ENCODE results near the gene ETS1.
A peak's percentile ranks its signal among the peaks of the same experiment; 100 is the strongest.

The ETS1 gene

DNA sequence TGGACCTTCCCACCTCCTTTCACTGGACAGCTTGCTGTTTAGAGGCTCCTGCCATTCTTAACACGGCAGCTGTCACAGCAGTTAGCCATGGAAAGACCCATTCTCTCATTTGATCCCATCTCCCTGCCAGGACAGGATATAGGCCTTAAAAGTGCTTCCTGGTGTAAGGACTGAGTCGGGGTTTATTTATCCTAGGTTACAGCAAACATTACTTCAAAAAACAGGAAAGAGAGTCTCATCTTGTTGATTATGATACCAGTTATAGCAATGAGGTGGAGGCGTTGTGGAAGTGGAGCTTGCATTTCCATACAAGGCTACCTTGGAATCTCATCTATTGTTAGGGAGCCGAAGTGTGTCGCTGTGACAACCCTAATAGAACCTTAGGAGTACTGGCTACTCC, 17.4 kb upstream of the ETS1 start:
- H3K79me2 ChIP-seq (ENCODE audit: insufficient read depth, low read length), result no peaks in the 10 kb centered on the region
- DNase-seq, result no peak
- H3K4me1 ChIP-seq (ENCODE audit: insufficient read depth, low read length), result peaks cover 23% of the 10 kb centered on the region
- no peak overlapping the region; the same call in 1 of the 2 replicates for H3K27ac ChIP-seq (ENCODE audit: low read length)
- H3K4me3 ChIP-seq (ENCODE audit: low read depth in 1 of 2, low read length in 2 of 2), result no peak overlapping the region
- no peaks in the 10 kb centered on the region for H3K27me3 ChIP-seq (ENCODE audit: insufficient read depth, low read length, poor library complexity)
- ATAC-seq (ENCODE audit: insufficient read depth, low read depth), result no peak
- TF ChIP-seq, protein P1, sequence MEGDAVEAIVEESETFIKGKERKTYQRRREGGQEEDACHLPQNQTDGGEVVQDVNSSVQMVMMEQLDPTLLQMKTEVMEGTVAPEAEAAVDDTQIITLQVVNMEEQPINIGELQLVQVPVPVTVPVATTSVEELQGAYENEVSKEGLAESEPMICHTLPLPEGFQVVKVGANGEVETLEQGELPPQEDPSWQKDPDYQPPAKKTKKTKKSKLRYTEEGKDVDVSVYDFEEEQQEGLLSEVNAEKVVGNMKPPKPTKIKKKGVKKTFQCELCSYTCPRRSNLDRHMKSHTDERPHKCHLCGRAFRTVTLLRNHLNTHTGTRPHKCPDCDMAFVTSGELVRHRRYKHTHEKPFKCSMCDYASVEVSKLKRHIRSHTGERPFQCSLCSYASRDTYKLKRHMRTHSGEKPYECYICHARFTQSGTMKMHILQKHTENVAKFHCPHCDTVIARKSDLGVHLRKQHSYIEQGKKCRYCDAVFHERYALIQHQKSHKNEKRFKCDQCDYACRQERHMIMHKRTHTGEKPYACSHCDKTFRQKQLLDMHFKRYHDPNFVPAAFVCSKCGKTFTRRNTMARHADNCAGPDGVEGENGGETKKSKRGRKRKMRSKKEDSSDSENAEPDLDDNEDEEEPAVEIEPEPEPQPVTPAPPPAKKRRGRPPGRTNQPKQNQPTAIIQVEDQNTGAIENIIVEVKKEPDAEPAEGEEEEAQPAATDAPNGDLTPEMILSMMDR (IDR thresholded peaks at IDR 0.05; ENCODE audit: borderline replicate concordance, extremely low read depth, low read length, poor library complexity, severe bottlenecking), result no peak
- no peak for TF ChIP-seq EZH2 (IDR thresholded peaks at IDR 0.05; ENCODE audit: borderline replicate concordance, low read depth, low read length, severe bottlenecking)
- H3K9me3 ChIP-seq (ENCODE audit: insufficient read depth, low read length, severe bottlenecking), result no peaks in the 10 kb centered on the region
- no peak overlapping the region for H3K4me2 ChIP-seq (ENCODE audit: insufficient read depth, low read length)
- H4K20me1 ChIP-seq (ENCODE audit: insufficient read depth, low read length), result no peaks in the 10 kb centered on the region
- H3K36me3 ChIP-seq (ENCODE audit: insufficient read depth, low read length), result no peaks in the 10 kb centered on the region
- H2AFZ ChIP-seq (ENCODE audit: low read depth, low read length), result no peak overlapping the region
- no peak overlapping the region for H3K9ac ChIP-seq (ENCODE audit: low read depth, low read length)

DNA sequence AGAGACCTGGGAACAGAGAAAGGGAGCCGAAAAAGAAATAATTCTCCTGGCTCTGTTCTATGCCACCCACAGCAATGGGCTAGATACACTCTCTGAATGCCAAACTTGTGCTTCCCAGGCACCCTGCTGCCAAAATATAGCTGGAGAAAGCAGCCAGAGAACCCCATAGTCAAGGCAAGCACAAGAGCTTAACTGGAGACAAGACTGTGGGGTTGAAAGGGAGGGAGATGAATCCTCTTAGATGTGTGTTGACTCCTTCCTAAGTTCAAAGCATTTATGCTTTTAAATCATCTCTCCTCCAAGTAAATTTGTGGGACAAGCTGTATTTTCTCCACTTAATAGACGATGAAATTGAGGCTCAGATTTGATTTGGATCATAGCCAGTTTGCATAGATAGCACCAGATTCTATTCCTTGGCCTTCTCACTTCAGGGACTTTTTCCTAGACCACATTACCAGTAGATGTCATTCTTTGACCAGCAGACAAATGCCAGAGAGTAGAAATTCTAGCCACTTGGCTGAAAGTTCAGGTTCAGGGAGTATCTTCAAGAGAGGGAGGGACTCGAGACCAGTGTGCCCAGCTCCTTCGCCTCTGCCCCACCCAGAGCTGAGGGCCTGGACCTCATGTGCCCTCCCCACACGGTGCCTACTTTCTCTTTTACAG, 16.5 kb upstream of the ETS1 start:
- DNase-seq (no peak), ATAC-seq (ENCODE audit: insufficient read depth, low read depth) (no peak)
- H3K27ac ChIP-seq (ENCODE audit: low read length), result no peak overlapping the region
- H3K79me2 ChIP-seq (ENCODE audit: insufficient read depth, low read length), result no peaks in the 10 kb centered on the region
- no peaks in the 10 kb centered on the region for H3K9me3 ChIP-seq (ENCODE audit: insufficient read depth, low read length, severe bottlenecking)
- no peaks in the 10 kb centered on the region for H3K27me3 ChIP-seq (ENCODE audit: insufficient read depth, low read length, poor library complexity)
- TF ChIP-seq, protein P1 (IDR thresholded peaks at IDR 0.05; ENCODE audit: borderline replicate concordance, extremely low read depth, low read length, poor library complexity, severe bottlenecking), result peak; percentile 17
- TF ChIP-seq EZH2 (IDR thresholded peaks at IDR 0.05; ENCODE audit: borderline replicate concordance, low read depth, low read length, severe bottlenecking), result no peak
- H3K4me1 ChIP-seq (ENCODE audit: insufficient read depth, low read length), result peaks cover 15% of the 10 kb centered on the region
- H4K20me1 ChIP-seq (ENCODE audit: insufficient read depth, low read length), result no peaks in the 10 kb centered on the region
- H3K4me2 ChIP-seq (ENCODE audit: insufficient read depth, low read length), result no peak overlapping the region
- H3K36me3 ChIP-seq (ENCODE audit: insufficient read depth, low read length), result no peaks in the 10 kb centered on the region
- no peak overlapping the region for H2AFZ ChIP-seq (ENCODE audit: low read depth, low read length)
- H3K9ac ChIP-seq (ENCODE audit: low read depth, low read length), result no peak overlapping the region
- H3K4me3 ChIP-seq (ENCODE audit: low read depth in 1 of 2, low read length in 2 of 2), result no peak overlapping the region

DNA sequence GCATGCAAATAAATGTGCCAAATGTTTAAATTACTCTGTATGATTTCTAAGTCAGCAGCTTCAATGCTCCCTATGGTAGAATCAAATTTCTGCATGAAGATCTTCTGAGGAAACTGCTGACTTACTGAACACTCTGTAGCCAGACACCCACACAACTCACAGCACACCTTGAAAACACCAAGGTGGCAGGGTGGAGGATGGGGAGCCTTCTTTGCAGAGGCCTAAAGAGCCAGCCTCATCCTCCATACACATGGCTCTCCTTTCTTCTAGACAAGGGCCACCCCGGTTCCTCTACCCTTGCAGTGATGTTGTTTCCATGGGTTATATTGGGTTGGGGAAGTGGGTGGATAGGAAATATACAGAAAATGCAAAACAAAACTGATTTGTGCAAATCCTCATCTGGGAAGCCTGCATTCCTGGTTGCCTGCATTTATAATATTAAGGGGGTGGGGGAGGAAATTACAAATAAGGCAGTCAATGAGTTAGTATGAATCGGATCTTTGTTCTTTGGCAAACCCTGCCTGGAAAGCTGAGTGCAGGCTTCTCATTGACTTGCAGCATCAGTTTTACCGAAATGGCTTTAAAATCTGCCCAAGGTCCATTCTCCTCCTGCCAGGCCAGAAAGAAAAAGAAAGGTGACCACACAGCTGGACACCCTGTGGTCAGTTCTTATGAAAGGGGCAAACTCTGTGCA, 15.8 kb upstream of the ETS1 start:
- H3K27ac ChIP-seq (ENCODE audit: low read length), result no peak overlapping the region
- no peak for TF ChIP-seq EZH2 (IDR thresholded peaks at IDR 0.05; ENCODE audit: borderline replicate concordance, low read depth, low read length, severe bottlenecking)
- TF ChIP-seq, protein P1 (IDR thresholded peaks at IDR 0.05; ENCODE audit: borderline replicate concordance, extremely low read depth, low read length, poor library complexity, severe bottlenecking), result no peak
- no peak overlapping the region for H3K9ac ChIP-seq (ENCODE audit: low read depth, low read length)
- no peaks in the 10 kb centered on the region for H4K20me1 ChIP-seq (ENCODE audit: insufficient read depth, low read length)
- no peak overlapping the region for H3K4me3 ChIP-seq (ENCODE audit: low read depth in 1 of 2, low read length in 2 of 2)
- ATAC-seq (ENCODE audit: insufficient read depth, low read depth) (no peak), DNase-seq (no peak)
- peaks cover 7% of the 10 kb centered on the region for H3K4me1 ChIP-seq (ENCODE audit: insufficient read depth, low read length)
- no peak overlapping the region for H3K4me2 ChIP-seq (ENCODE audit: insufficient read depth, low read length)
- H3K27me3 ChIP-seq (ENCODE audit: insufficient read depth, low read length, poor library complexity), result no peaks in the 10 kb centered on the region
- no peaks in the 10 kb centered on the region for H3K79me2 ChIP-seq (ENCODE audit: insufficient read depth, low read length)
- no peaks in the 10 kb centered on the region for H3K36me3 ChIP-seq (ENCODE audit: insufficient read depth, low read length)
- H3K9me3 ChIP-seq (ENCODE audit: insufficient read depth, low read length, severe bottlenecking), result no peaks in the 10 kb centered on the region
- no peak overlapping the region for H2AFZ ChIP-seq (ENCODE audit: low read depth, low read length)

Measured in DND-41 (cell line).